Tibial nerve (tissue), 3 donors: ENCODE data around the gene GPC6.

Experiments used
- CTCF ChIP-seq, 5 experiments: fragments of 200-600 bp in 3 of 5; fragments of 450-650 bp in 2 of 5; sonication (generic) in 3 of 5; IDR thresholded peaks; one replicate each; pipeline ENCODE4 v1.5.1; 2016 to 2019; ENCODE audit warnings: antibody characterized with exemption in 5 of 5, mild to moderate bottlenecking in 3 of 5, moderate library complexity in 2 of 5
- POLR2A ChIP-seq, 2 donors: fragments of 450-650 bp; IDR thresholded peaks; one replicate each; pipeline ENCODE4 v1.6.1; 2017; ENCODE audit warnings: antibody characterized with exemption in 2 of 2, mild to moderate bottlenecking in 2 of 2, moderate library complexity in 2 of 2

DNA sequence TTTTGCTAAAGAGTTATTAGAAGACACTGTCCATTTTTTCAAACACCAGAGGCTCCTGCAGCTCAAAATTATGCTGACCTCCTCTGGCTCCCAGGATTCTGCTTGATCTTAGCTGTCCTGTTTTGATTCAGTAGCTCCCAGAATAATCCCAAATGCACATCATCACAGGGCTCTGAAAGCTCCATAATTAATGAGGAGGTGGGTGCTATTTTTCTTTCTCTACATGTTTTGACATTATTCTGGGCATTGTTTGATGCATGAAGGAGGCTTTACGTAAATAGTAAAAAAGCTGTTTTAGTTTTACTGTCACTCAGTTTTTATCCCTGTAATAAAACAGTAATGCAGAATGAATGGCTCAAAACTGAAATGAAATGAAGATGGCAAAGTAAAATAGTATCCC is 757.4 kb downstream of the GPC6 start:
- TF ChIP-seq POLR2A (IDR thresholded peaks at IDR 0.05) (no peak), CTCF (IDR thresholded peaks at IDR 0.05) (no peak)
